GM12878 (cell line): Measurements from ENCODE around the gene PRMT3.
A peak's percentile ranks its signal among the peaks of the same experiment; 100 is the strongest.

ENCODE experiments used
- ASH2L ChIP-seq: fragments of 300-600, 200-600 bp; sonication (generic); IDR thresholded peaks from 2 replicates; pipeline ENCODE4 v1.6.1; 2017; ENCODE audit warnings: low read depth, mild to moderate bottlenecking, borderline replicate concordance
- CTCF ChIP-seq, 3 experiments: IDR thresholded peaks in 2 of 3; conservative IDR thresholded peaks in 1 of 3; 2 replicates each; pipeline ENCODE4 v1.5.1; 2011; ENCODE audit warnings: low read depth in 3 of 3, low read length in 3 of 3, mild to moderate bottlenecking in 3 of 3, control low read depth in 2 of 3, moderate library complexity in 2 of 3, inconsistent platforms in 1 of 3, mixed read lengths in 1 of 3; ENCODE audit not compliant: control insufficient read depth in 2 of 3, insufficient read depth in 1 of 3; ENCODE audit errors: extremely low read depth in 1 of 3
- ETV6 ChIP-seq, 2 experiments: fragments of 450-650 bp in 1 of 2; IDR thresholded peaks in 1 of 2; conservative IDR thresholded peaks in 1 of 2; 2 replicates each; pipeline ENCODE4 v1.6.1; 2014; ENCODE audit warnings: antibody characterized with exemption in 1 of 2, borderline replicate concordance in 1 of 2, low read depth in 1 of 2, mild to moderate bottlenecking in 1 of 2, moderate library complexity in 1 of 2
- POLR2A ChIP-seq: IDR thresholded peaks from 2 replicates; pipeline ENCODE4 v1.6.1; 2011; ENCODE audit warnings: low read depth, mild to moderate bottlenecking, low read length
- ZNF274 ChIP-seq: IDR thresholded peaks from one replicate; pipeline ENCODE4 v1.8.0; 2011; ENCODE audit not compliant: insufficient read length, insufficient read depth
- TF ChIP-seq, protein P1 (sequence below): IDR thresholded peaks from 2 replicates; pipeline ENCODE4 v1.6.1; 2012; ENCODE audit warnings: mild to moderate bottlenecking, low read depth, low read length

- TF ChIP-seq, protein P1, sequence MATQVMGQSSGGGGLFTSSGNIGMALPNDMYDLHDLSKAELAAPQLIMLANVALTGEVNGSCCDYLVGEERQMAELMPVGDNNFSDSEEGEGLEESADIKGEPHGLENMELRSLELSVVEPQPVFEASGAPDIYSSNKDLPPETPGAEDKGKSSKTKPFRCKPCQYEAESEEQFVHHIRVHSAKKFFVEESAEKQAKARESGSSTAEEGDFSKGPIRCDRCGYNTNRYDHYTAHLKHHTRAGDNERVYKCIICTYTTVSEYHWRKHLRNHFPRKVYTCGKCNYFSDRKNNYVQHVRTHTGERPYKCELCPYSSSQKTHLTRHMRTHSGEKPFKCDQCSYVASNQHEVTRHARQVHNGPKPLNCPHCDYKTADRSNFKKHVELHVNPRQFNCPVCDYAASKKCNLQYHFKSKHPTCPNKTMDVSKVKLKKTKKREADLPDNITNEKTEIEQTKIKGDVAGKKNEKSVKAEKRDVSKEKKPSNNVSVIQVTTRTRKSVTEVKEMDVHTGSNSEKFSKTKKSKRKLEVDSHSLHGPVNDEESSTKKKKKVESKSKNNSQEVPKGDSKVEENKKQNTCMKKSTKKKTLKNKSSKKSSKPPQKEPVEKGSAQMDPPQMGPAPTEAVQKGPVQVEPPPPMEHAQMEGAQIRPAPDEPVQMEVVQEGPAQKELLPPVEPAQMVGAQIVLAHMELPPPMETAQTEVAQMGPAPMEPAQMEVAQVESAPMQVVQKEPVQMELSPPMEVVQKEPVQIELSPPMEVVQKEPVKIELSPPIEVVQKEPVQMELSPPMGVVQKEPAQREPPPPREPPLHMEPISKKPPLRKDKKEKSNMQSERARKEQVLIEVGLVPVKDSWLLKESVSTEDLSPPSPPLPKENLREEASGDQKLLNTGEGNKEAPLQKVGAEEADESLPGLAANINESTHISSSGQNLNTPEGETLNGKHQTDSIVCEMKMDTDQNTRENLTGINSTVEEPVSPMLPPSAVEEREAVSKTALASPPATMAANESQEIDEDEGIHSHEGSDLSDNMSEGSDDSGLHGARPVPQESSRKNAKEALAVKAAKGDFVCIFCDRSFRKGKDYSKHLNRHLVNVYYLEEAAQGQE = no peak
- TF ChIP-seq ETV6 (conservative IDR thresholded peaks at IDR 0.05 in 1 of 2, IDR thresholded peaks at IDR 0.05 in 1 of 2; ENCODE audit: borderline replicate concordance in 1 of 2, low read depth in 1 of 2) (no peak), POLR2A (no peak), ZNF274 (no peak), CTCF (IDR thresholded peaks at IDR 0.05 in 2 of 3, conservative IDR thresholded peaks at IDR 0.05 in 1 of 3; ENCODE audit: control insufficient read depth in 2 of 3, extremely low read depth in 1 of 3, insufficient read depth in 1 of 3, low read depth in 3 of 3, low read length in 3 of 3) (peak; percentile 78 to 89 (median 82)), ASH2L (no peak)
Observed at GRCh38 chr11:20353829-20354434, 33.6 kb upstream of the PRMT3 start.
